ENCODE measurements around the gene INF2. TPM values are rescaled to one million over a fixed set of nuclear protein-coding genes. Genes with fewer than 3 reads are reported as not detected.
"Not testable (repeated sequence)": the region's sequence is repeated elsewhere in the genome, so short reads cannot be mapped to it uniquely, and the experiment has no call there.

The INF2 gene
- total RNA-seq, 1 donor from 2014 or later: 249 TPM

- no peaks in the 10 kb centered on the region for H3K36me3 ChIP-seq
- no peak overlapping the region for H3K27ac ChIP-seq
- intact Hi-C loops (cut with DNase I): loop anchor here (1.0 to 2.0 kb wide), 2 partner anchors 30 to 57 kb away; no protein-coding TSS in a partner anchor
- no peak overlapping the region for H3K4me3 ChIP-seq
- TF ChIP-seq CTCF (IDR thresholded peaks at IDR 0.05): no peak
- no peaks in the 10 kb centered on the region for H3K27me3 ChIP-seq
- H3K4me1 ChIP-seq: peaks cover 6 to 10% of the 10 kb centered on the region in 2 donors
- no peak for DNase-seq (ENCODE audit: low spot score in 2 of 2)
- H3K9me3 ChIP-seq: no peaks in the 10 kb centered on the region
These were observed 38.2 kb upstream of the INF2 start for GRCh38 chr14:104650981-104651875.

- no peaks in the 10 kb centered on the region for H3K36me3 ChIP-seq
- intact Hi-C loops (cut with DNase I): loop anchor here (2.0 kb wide), 1 partner anchor 29 kb away; no protein-coding TSS in a partner anchor
- DNase-seq (ENCODE audit: low spot score in 2 of 2): no peak
- H3K4me3 ChIP-seq: no peak overlapping the region
- H3K27ac ChIP-seq: no peak overlapping the region
- no peaks in the 10 kb centered on the region for H3K27me3 ChIP-seq
- H3K4me1 ChIP-seq: peaks cover 10 to 12% of the 10 kb centered on the region in 2 donors
- no peaks in the 10 kb centered on the region for H3K9me3 ChIP-seq
- no peak for TF ChIP-seq CTCF (IDR thresholded peaks at IDR 0.05)
These were observed 37.5 kb upstream of the INF2 start for GRCh38 chr14:104651876-104652260.

GRCh38 chr14:104652386-104652785 is 37.0 kb upstream of the INF2 start:
- no peaks in the 10 kb centered on the region for H3K27me3 ChIP-seq
- H3K36me3 ChIP-seq: no peaks in the 10 kb centered on the region
- intact Hi-C loops (cut with DNase I): no loop called here
- TF ChIP-seq CTCF (IDR thresholded peaks at IDR 0.05): no peak
- no peaks in the 10 kb centered on the region for H3K9me3 ChIP-seq
- DNase-seq (ENCODE audit: low spot score in 2 of 2): no peak
- no peak overlapping the region for H3K4me3 ChIP-seq
- H3K27ac ChIP-seq: no peak overlapping the region
- peaks cover 10 to 12% of the 10 kb centered on the region in 2 donors for H3K4me1 ChIP-seq

- H3K27ac ChIP-seq; DNase-seq (ENCODE audit: low spot score in 2 of 2); intact Hi-C loops (cut with DNase I); H3K36me3 ChIP-seq; H3K27me3 ChIP-seq; H3K4me3 ChIP-seq; H3K9me3 ChIP-seq: not testable (repeated sequence)
- peaks cover 10 to 12% of the 10 kb centered on the region in 2 donors for H3K4me1 ChIP-seq
These were observed 36.1 kb upstream of the INF2 start for GRCh38 chr14:104653130-104653920.

- Histone ChIP-seq H3K27ac (no peak overlapping the region), H3K4me1 (peaks cover 10 to 12% of the 10 kb centered on the region in 2 donors), H3K4me3 (no peak overlapping the region), H3K36me3 (no peaks in the 10 kb centered on the region), H3K27me3 (no peaks in the 10 kb centered on the region), H3K9me3 (no peaks in the 10 kb centered on the region)
- TF ChIP-seq CTCF (IDR thresholded peaks at IDR 0.05): no peak
- intact Hi-C loops (cut with DNase I): no loop called here
- no peak for DNase-seq (ENCODE audit: low spot score in 2 of 2)
These were observed 35.3 kb upstream of the INF2 start for GRCh38 chr14:104654119-104654518.
